ENCODE measurements around the gene TRIM8. TPM values are rescaled to one million over a fixed set of nuclear protein-coding genes. Genes with fewer than 3 reads are reported as not detected.

The TRIM8 gene
- total and polyA plus RNA-seq, 7 experiments from 2014 or later, result 23.9 to 88.7 (median 58.2) TPM

- H3K4me1 Mint-ChIP-seq, result peaks cover 13 to 29% (median 19%) of the 10 kb centered on the region in 7 donors
- POLR2A ChIA-PET, result interaction anchor here (0.7 to 2.2 kb wide), 18 partner anchors 10 to 585 kb away, joined by 3 to 24 read pairs (median 4); partner anchors contain the start of genes ARL3, CUEDC2, SFXN2 and WBP1L
- ATAC-seq, result peak; percentile 84
These were observed 2.2 kb upstream of the TRIM8 start for GRCh38 chr10:102641880-102642735.

DNA sequence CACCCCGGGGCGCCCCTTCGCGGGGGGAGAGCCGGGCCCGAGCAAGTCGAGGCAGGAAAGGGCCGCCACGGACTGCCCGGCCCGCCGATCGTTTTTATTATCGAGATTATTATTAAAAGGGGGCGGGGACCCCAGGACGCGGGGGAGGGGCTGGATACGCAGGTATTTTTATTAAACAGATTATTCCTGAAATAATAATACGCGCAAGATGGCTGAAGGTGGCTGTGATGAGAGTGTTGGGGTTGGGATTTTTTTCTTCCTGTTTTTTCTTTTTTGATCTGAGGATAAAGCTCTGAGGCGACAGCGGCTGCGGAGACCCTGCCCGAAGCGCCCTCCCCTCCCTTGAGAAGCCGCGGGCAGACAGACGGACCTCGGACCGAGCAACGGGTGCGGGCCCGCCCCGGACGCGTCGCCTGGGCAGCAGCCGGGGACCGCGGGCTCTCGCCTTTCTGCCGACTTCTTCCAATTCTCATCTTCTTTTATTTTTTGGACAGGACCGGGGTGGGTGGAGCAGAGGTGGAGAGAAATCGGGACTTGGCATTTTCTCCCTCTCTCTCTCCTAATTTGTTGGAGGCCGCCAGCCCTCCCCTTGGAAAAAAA is 1.4 kb upstream of the TRIM8 start:
- Mint-ChIP-seq H3K27ac (peak overlapping the region; percentile 57 to 96 (median 92)), H3K4me1 (peaks cover 20 to 37% (median 26%) of the 10 kb centered on the region in 7 donors), H3K9me3 (no peaks in the 10 kb centered on the region), H3K27me3 (peaks cover 0 to 6% (median 0%) of the 10 kb centered on the region in 5 donors), H3K36me3 (peaks cover 0 to 16% (median 0%) of the 10 kb centered on the region in 5 donors), H3K4me3 (peak overlapping the region; percentile 88 to 97 (median 92))
- no peaks in the 10 kb centered on the region for H3K27me3 ChIP-seq (ENCODE audit: control insufficient read depth in 2 of 2, insufficient read depth in 2 of 2, low read length in 2 of 2)
- peaks cover 0 to 5% (median 0%) of the 10 kb centered on the region in 3 experiments for H3K36me3 ChIP-seq (ENCODE audit: control insufficient read depth in 2 of 3, insufficient read depth in 3 of 3, low read length in 3 of 3)
- H3K27ac ChIP-seq (ENCODE audit: low read depth, low read length), result peak overlapping the region; percentile 98
- intact Hi-C loops (cut with micrococcal nuclease), result loop anchor here (1.0 to 10.0 kb wide), 23 partner anchors 31 to 1622 kb away; partner anchors contain the start of genes ACTR1A (in 2 of the 2), ARL3 (in 2 of the 2), C10orf95 (in 2 of the 2) and NOLC1 (in 2 of the 2)
- DNase-seq (peak in 4 of 9 donors; percentile 38 to 67 (median 52)), ATAC-seq (no peak)
- CTCF ChIA-PET, result interaction anchor here (0.5 kb wide), 1 partner anchor 70 kb away, joined by 4 read pairs; no protein-coding TSS in a partner anchor
- peaks cover 15 to 20% of the 10 kb centered on the region in 2 donors for H3K4me1 ChIP-seq (ENCODE audit: control insufficient read depth in 2 of 2, insufficient read depth in 2 of 2, low read length in 2 of 2)
- peak overlapping the region; percentile 85 for H3K4me3 ChIP-seq (ENCODE audit: low read length)
- H3K9me3 ChIP-seq (ENCODE audit: control insufficient read depth in 2 of 3, low read length in 3 of 3), result no peaks in the 10 kb centered on the region
- POLR2A ChIA-PET, result interaction anchor here (1.0 to 2.2 kb wide), 9 partner anchors 9 to 101 kb away, joined by 3 to 24 read pairs (median 7); partner anchors contain the start of gene WBP1L

More at GRCh38 chr10:102641880-102642735, 2.2 kb upstream of the TRIM8 start:
- H3K27me3 ChIP-seq (ENCODE audit: control insufficient read depth in 2 of 2, insufficient read depth in 2 of 2, low read length in 2 of 2), result no peaks in the 10 kb centered on the region
- H3K27ac Mint-ChIP-seq, result peak overlapping the region; percentile 84 to 98 (median 95)
- peaks cover 0 to 6% (median 0%) of the 10 kb centered on the region in 5 donors for H3K27me3 Mint-ChIP-seq
- peak overlapping the region; percentile 85 for H3K4me3 ChIP-seq (ENCODE audit: low read length)
- intact Hi-C loops (cut with micrococcal nuclease), result loop anchor here (1.0 to 10.0 kb wide), 23 partner anchors 30 to 1623 kb away; partner anchors contain the start of genes ACTR1A (in 2 of the 2), ARL3 (in 2 of the 2), C10orf95 (in 2 of the 2) and NOLC1 (in 2 of the 2)
- CTCF ChIA-PET, result interaction anchor here (0.5 to 0.7 kb wide), 2 partner anchors 28 to 71 kb away, joined by 3 to 4 read pairs; no protein-coding TSS in a partner anchor
- DNase-seq, result peak; percentile 85 to 99 (median 93)
- H3K4me1 ChIP-seq (ENCODE audit: control insufficient read depth in 2 of 2, insufficient read depth in 2 of 2, low read length in 2 of 2), result peaks cover 8 to 13% of the 10 kb centered on the region in 2 donors
- H3K4me3 Mint-ChIP-seq, result peak overlapping the region; percentile 90 to 97 (median 93)
- peak overlapping the region; percentile 98 for H3K27ac ChIP-seq (ENCODE audit: low read depth, low read length)
- H3K9me3 ChIP-seq (ENCODE audit: control insufficient read depth in 2 of 3, low read length in 3 of 3), result no peaks in the 10 kb centered on the region
- H3K9me3 Mint-ChIP-seq, result no peaks in the 10 kb centered on the region
- peaks cover 0 to 16% (median 0%) of the 10 kb centered on the region in 5 donors for H3K36me3 Mint-ChIP-seq
- peaks cover 0 to 5% (median 0%) of the 10 kb centered on the region in 3 experiments for H3K36me3 ChIP-seq (ENCODE audit: control insufficient read depth in 2 of 3, insufficient read depth in 3 of 3, low read length in 3 of 3)

- intact Hi-C loops (cut with micrococcal nuclease), result loop anchor here (1.0 to 10.0 kb wide), 16 partner anchors 8 to 1621 kb away; partner anchors contain the start of genes C10orf95 (in 2 of the 2), OGA (in 2 of the 2), ARMH3 (in 1 of the 2) and BORCS7 (in 1 of the 2)
- Histone ChIP-seq H3K36me3 (ENCODE audit: control insufficient read depth in 2 of 3, insufficient read depth in 3 of 3, low read length in 3 of 3) (peaks cover 0 to 5% (median 0%) of the 10 kb centered on the region in 3 experiments), H3K27me3 (ENCODE audit: control insufficient read depth in 2 of 2, insufficient read depth in 2 of 2, low read length in 2 of 2) (no peaks in the 10 kb centered on the region), H3K4me3 (ENCODE audit: low read length) (peak overlapping the region; percentile 85), H3K4me1 (ENCODE audit: control insufficient read depth in 2 of 2, insufficient read depth in 2 of 2, low read length in 2 of 2) (peaks cover 22 to 27% of the 10 kb centered on the region in 2 donors), H3K27ac (ENCODE audit: low read depth, low read length) (peak overlapping the region; percentile 98), H3K9me3 (ENCODE audit: control insufficient read depth in 2 of 3, low read length in 3 of 3) (no peaks in the 10 kb centered on the region)
- DNase-seq (peak in 5 of 9 donors; percentile 17 to 52 (median 27)), ATAC-seq (no peak)
- peak overlapping the region; percentile 57 to 95 (median 92) for H3K27ac Mint-ChIP-seq
- H3K4me1 Mint-ChIP-seq, result peaks cover 27 to 40% (median 33%) of the 10 kb centered on the region in 7 donors
- POLR2A ChIA-PET, result interaction anchor here (0.9 to 6.4 kb wide), 20 partner anchors 8 to 491 kb away, joined by 3 to 169 read pairs (median 8); partner anchors contain the start of genes ACTR1A, ARL3, GBF1 and NFKB2
- H3K4me3 Mint-ChIP-seq, result peak overlapping the region; percentile 88 to 97 (median 92)
- H3K9me3 Mint-ChIP-seq, result no peaks in the 10 kb centered on the region
- H3K27me3 Mint-ChIP-seq, result peaks cover 0 to 2% (median 0%) of the 10 kb centered on the region in 5 donors
- CTCF ChIA-PET, result interaction anchor here (2.9 to 4.1 kb wide), 2 partner anchors 31 to 70 kb away, joined by 16 to 22 read pairs; partner anchors contain the start of genes ARL3 and SFXN2
- peaks cover 0 to 16% (median 0%) of the 10 kb centered on the region in 5 donors for H3K36me3 Mint-ChIP-seq
These were observed 778 bp upstream of the TRIM8 start for GRCh38 chr10:102643336-102644065.

- Histone ChIP-seq H3K4me1 (ENCODE audit: control insufficient read depth in 2 of 2, insufficient read depth in 2 of 2, low read length in 2 of 2) (peaks cover 35% of the 10 kb centered on the region in 2 donors), H3K9me3 (ENCODE audit: control insufficient read depth in 2 of 3, low read length in 3 of 3) (no peaks in the 10 kb centered on the region), H3K27me3 (ENCODE audit: control insufficient read depth in 2 of 2, insufficient read depth in 2 of 2, low read length in 2 of 2) (no peaks in the 10 kb centered on the region), H3K36me3 (ENCODE audit: control insufficient read depth in 2 of 3, insufficient read depth in 3 of 3, low read length in 3 of 3) (peaks cover 0 to 5% (median 0%) of the 10 kb centered on the region in 3 experiments), H3K27ac (ENCODE audit: low read depth, low read length) (peak overlapping the region; percentile 98), H3K4me3 (ENCODE audit: low read length) (peak overlapping the region; percentile 99)
- ATAC-seq (peak; percentile 52), DNase-seq (peak; percentile 66 to 83 (median 78))
- Mint-ChIP-seq H3K36me3 (peaks cover 0 to 19% (median 0%) of the 10 kb centered on the region in 5 donors), H3K9me3 (no peaks in the 10 kb centered on the region), H3K4me3 (peak overlapping the region; percentile 91 to 99 (median 98)), H3K27me3 (no peaks in the 10 kb centered on the region), H3K4me1 (peaks cover 35 to 47% (median 42%) of the 10 kb centered on the region in 7 donors), H3K27ac (peak overlapping the region; percentile 89 to 99 (median 96))
- intact Hi-C loops (cut with micrococcal nuclease), result loop anchor here (1.0 to 10.0 kb wide), 14 partner anchors 10 to 1620 kb away; partner anchors contain the start of genes ARMH3 (in 1 of the 2), C10orf95 (in 1 of the 2), GBF1 (in 1 of the 2) and GSTO2 (in 1 of the 2)
- ChIA-PET POLR2A (interaction anchor here (0.6 to 6.4 kb wide), 32 partner anchors 9 to 549 kb away, joined by 3 to 169 read pairs (median 5); partner anchors contain the start of genes ACTR1A, ARL3, CUEDC2 and FBXL15), CTCF (interaction anchor here (0.7 to 4.1 kb wide), 12 partner anchors 9 to 752 kb away, joined by 3 to 22 read pairs (median 5); partner anchors contain the start of genes ARL3, ATP5MK, PDCD11 and SFXN2)
These were observed 538 bp downstream of the TRIM8 start for GRCh38 chr10:102644646-102645387.

GRCh38 chr10:102645388-102645740 is 1.1 kb downstream of the TRIM8 start:
- H3K4me1 ChIP-seq (ENCODE audit: control insufficient read depth in 2 of 2, insufficient read depth in 2 of 2, low read length in 2 of 2), result peaks cover 39 to 40% of the 10 kb centered on the region in 2 donors
- H3K4me3 ChIP-seq (ENCODE audit: low read length), result peak overlapping the region; percentile 99
- H3K36me3 Mint-ChIP-seq, result peaks cover 0 to 19% (median 0%) of the 10 kb centered on the region in 5 donors
- H3K27ac Mint-ChIP-seq, result peak overlapping the region; percentile 89 to 99 (median 96)
- H3K27ac ChIP-seq (ENCODE audit: low read depth, low read length), result peak overlapping the region; percentile 98
- CTCF ChIA-PET, result interaction anchor here (0.7 to 4.1 kb wide), 13 partner anchors 9 to 751 kb away, joined by 3 to 22 read pairs (median 4); partner anchors contain the start of genes ARL3, ATP5MK, PDCD11 and SFXN2
- no peaks in the 10 kb centered on the region for H3K9me3 Mint-ChIP-seq
- peaks cover 0 to 5% (median 0%) of the 10 kb centered on the region in 3 experiments for H3K36me3 ChIP-seq (ENCODE audit: control insufficient read depth in 2 of 3, insufficient read depth in 3 of 3, low read length in 3 of 3)
- H3K4me3 Mint-ChIP-seq, result peak overlapping the region; percentile 91 to 99 (median 98)
- H3K27me3 ChIP-seq (ENCODE audit: control insufficient read depth in 2 of 2, insufficient read depth in 2 of 2, low read length in 2 of 2), result no peaks in the 10 kb centered on the region
- ATAC-seq, result no peak
- H3K4me1 Mint-ChIP-seq, result peaks cover 35 to 52% (median 47%) of the 10 kb centered on the region in 7 donors
- POLR2A ChIA-PET, result interaction anchor here (0.6 to 6.4 kb wide), 25 partner anchors 9 to 549 kb away, joined by 3 to 169 read pairs (median 5); partner anchors contain the start of genes ARL3, CUEDC2, NFKB2 and PPRC1
- H3K9me3 ChIP-seq (ENCODE audit: control insufficient read depth in 2 of 3, low read length in 3 of 3), result no peaks in the 10 kb centered on the region
- DNase-seq, result peak in 5 of 9 donors; percentile 31 to 57 (median 47)
- intact Hi-C loops (cut with micrococcal nuclease), result loop anchor here (1.0 to 10.0 kb wide), 8 partner anchors 68 to 1619 kb away; partner anchors contain the start of genes GBF1 (in 1 of the 2), GSTO2 (in 1 of the 2), NT5C2 (in 1 of the 2) and OGA (in 1 of the 2)
- no peaks in the 10 kb centered on the region for H3K27me3 Mint-ChIP-seq

Measured in naive thymus-derived CD4-positive, alpha-beta T cell (primary cell).